Left ventricle myocardium inferior (tissue), 1 donor: ENCODE measurements around the gene BRD8. TPM values are rescaled to one million over a fixed set of nuclear protein-coding genes. Genes with fewer than 3 reads are reported as not detected.

Source experiments
- DNase-seq: peaks from one replicate; pipeline ENCODE4 v3.0.0-alpha.2; 2020
- H3K27ac ChIP-seq: fragments of 200-600 bp; replicated peaks from 2 replicates; pipeline ENCODE4 v1.8.0; 2021
- H3K27me3 ChIP-seq: fragments of 200-600 bp; 2 replicates; pipeline ENCODE4 v1.8.0; 2021; ENCODE audit warnings: low read depth
- H3K36me3 ChIP-seq: fragments of 200-600 bp; 2 replicates; pipeline ENCODE4 v1.8.0; 2021
- H3K4me1 ChIP-seq: fragments of 200-600 bp; 2 replicates; pipeline ENCODE4 v1.8.0; 2021
- H3K4me3 ChIP-seq: fragments of 200-600 bp; 2 replicates; pipeline ENCODE4 v1.8.0; 2021; ENCODE audit warnings: mild to moderate bottlenecking, moderate library complexity
- H3K9me3 ChIP-seq: fragments of 200-600 bp; replicated peaks from 2 replicates; pipeline ENCODE4 v1.8.0; 2021
- CTCF ChIP-seq: fragments of 200-600 bp; IDR thresholded peaks from 2 replicates; pipeline ENCODE4 v1.8.0; 2021; ENCODE audit warnings: antibody characterized with exemption, mild to moderate bottlenecking, borderline replicate concordance
- intact Hi-C: fragments of 100-400 bp; cut with micrococcal nuclease; formaldehyde crosslinking; loops from one replicate; pipeline ENCODE4 v1.11.0; 2022
- total RNA-seq: library from RNA; stranded (reverse); fragmentation: NEBNext Ultra II Directional; extraction: Animal tissue kit (Norgen Biotek cat#: 25700); gene quantifications from one replicate; pipeline ENCODE4 v1.2.1, GENCODE V29; 2021
- donor health status: DM: no; HTN: yes; CAD: no; lungs with severe emphysema.

Gene BRD8
- total RNA-seq, 1 donor from 2014 or later, result 27.4 TPM

DNA sequence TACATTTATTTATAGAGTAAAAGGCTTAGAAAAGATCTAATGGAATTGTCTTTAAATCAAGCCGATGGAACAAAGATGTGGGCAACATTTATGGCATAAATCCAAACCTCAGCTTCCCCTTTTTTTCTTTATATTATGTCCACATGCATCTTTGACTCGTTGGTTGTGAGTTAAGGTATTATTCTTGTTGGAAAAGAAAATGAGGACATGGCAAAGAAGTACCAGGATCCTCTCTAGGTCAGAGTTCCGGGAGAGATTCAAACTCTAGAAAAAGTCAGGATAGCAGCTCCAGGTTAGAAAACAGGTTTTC is 38.7 kb downstream of the BRD8 start:
- Histone ChIP-seq H3K36me3 (no peaks in the 10 kb centered on the region), H3K4me1 (peaks cover 13% of the 10 kb centered on the region), H3K9me3 (no peaks in the 10 kb centered on the region), H3K27ac (no peak overlapping the region), H3K27me3 (no peaks in the 10 kb centered on the region), H3K4me3 (peak overlapping the region; percentile 78)
- no peak for DNase-seq
- intact Hi-C loops, result loop anchor here (10.0 kb wide), 1 partner anchor 55 kb away; the partner anchor contains the start of gene WNT8A
- TF ChIP-seq CTCF, result no peak

GRCh38 chr5:138138949-138139780 is 39.3 kb downstream of the BRD8 start, which contains the start of gene NME5:
Gene NME5, minus strand, starts transcription at chr5:138139428. Its CDS starts 648 bp downstream, at chr5:138138780.
- no peaks in the 10 kb centered on the region for H3K27me3 ChIP-seq
- peak within 1 kb of the TSS; percentile 78 for H3K4me3 ChIP-seq
- DNase-seq, result peak; percentile 67
- H3K9me3 ChIP-seq, result no peaks in the 10 kb centered on the region
- peaks cover 13% of the 10 kb centered on the region for H3K4me1 ChIP-seq
- H3K36me3 ChIP-seq, result no peaks in the 10 kb centered on the region
- peak within 1 kb of the TSS; percentile 42 for H3K27ac ChIP-seq
- intact Hi-C loops, result loop anchor here (10.0 kb wide), 1 partner anchor 54 kb away; the partner anchor contains the start of gene WNT8A
- TF ChIP-seq CTCF, result no peak

DNA sequence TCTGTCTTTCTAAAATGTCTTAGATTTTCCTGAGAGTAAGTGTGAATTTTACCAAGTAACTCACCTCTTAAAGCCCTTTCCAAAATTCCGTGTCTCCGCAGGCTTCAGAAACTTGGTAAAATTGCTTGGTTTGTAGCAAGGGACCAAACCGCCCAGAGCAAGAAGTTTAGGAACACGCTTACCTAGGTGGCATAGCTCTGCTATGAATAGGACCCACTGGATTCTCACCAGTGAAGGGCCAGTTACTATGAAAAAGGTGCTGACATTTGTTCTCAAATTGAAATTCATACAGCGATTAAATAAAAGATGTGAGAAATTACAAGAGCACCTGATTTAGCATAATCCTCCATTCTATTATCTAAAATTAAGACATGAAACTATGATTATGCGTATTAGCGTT is 45.9 kb downstream of the BRD8 start:
- DNase-seq, result no peak
- TF ChIP-seq CTCF, result no peak
- Histone ChIP-seq H3K9me3 (no peaks in the 10 kb centered on the region), H3K27me3 (no peaks in the 10 kb centered on the region), H3K4me3 (no peak overlapping the region), H3K4me1 (no peaks in the 10 kb centered on the region), H3K27ac (no peak overlapping the region), H3K36me3 (no peaks in the 10 kb centered on the region)
- intact Hi-C loops, result loop anchor here (10.0 kb wide), 1 partner anchor 48 kb away; the partner anchor contains the start of gene WNT8A

DNA sequence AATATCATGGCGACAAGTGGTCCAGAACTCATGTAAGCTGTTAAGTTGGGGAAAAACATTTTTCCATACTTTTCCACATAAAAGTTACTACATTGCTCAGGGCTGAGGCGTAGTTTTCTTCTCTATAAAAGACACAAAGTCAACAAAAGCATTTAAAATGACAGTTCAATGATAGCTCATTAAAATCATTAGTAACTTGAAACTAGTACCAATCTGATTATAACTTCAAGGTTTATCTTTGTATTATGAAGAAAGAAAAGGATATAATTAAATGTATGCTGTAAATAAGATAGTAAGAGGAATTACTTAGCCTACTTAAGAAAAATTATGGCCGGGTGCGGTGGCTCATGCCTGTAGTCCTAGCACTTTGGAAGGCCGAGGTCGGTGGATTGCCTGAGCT is 49.1 kb downstream of the BRD8 start:
- no peaks in the 10 kb centered on the region for H3K9me3 ChIP-seq
- no peak overlapping the region for H3K4me3 ChIP-seq
- H3K27ac ChIP-seq, result no peak overlapping the region
- no peaks in the 10 kb centered on the region for H3K4me1 ChIP-seq
- H3K27me3 ChIP-seq, result no peaks in the 10 kb centered on the region
- H3K36me3 ChIP-seq, result no peaks in the 10 kb centered on the region
- TF ChIP-seq CTCF, result no peak
- intact Hi-C loops, result no loop called here
- DNase-seq, result no peak

- no peak for DNase-seq
- Histone ChIP-seq H3K4me3 (no peak overlapping the region), H3K4me1 (no peaks in the 10 kb centered on the region), H3K36me3 (no peaks in the 10 kb centered on the region), H3K9me3 (no peaks in the 10 kb centered on the region), H3K27me3 (no peaks in the 10 kb centered on the region), H3K27ac (no peak overlapping the region)
- no peak for TF ChIP-seq CTCF
- intact Hi-C loops, result no loop called here
These were observed 50.1 kb downstream of the BRD8 start for GRCh38 chr5:138128334-138128733.
